Fibroblast of villous mesenchyme (primary cell): Measurements from ENCODE around the gene ATP8A2. TPM values are rescaled to one million over a fixed set of nuclear protein-coding genes. Genes with fewer than 3 reads are reported as not detected.

Experiments
- DNase-seq: peaks from one replicate; pipeline ENCODE4 v3.0.0-alpha.2; 2010; ENCODE audit warnings: low read depth
- H3K4me3 ChIP-seq: 2 replicates; pipeline ENCODE4 v1.5.1; 2011; ENCODE audit warnings: low read depth, mild to moderate bottlenecking, low read length
- total RNA-seq: library from RNA; depleted of rRNA; stranded (reverse); fragments of >200 nt; gene quantifications from 2 replicates; pipeline ENCODE4 v1.2.3, GENCODE V29; 2012
- TF ChIP-seq, protein P1 (sequence below): IDR thresholded peaks from 2 replicates; pipeline ENCODE4 v1.5.1; 2012; ENCODE audit warnings: low read depth, mild to moderate bottlenecking, low read length; ENCODE audit not compliant: insufficient read depth

The ATP8A2 gene
- total RNA-seq, 1 donor, result under 0.01 TPM

DNA sequence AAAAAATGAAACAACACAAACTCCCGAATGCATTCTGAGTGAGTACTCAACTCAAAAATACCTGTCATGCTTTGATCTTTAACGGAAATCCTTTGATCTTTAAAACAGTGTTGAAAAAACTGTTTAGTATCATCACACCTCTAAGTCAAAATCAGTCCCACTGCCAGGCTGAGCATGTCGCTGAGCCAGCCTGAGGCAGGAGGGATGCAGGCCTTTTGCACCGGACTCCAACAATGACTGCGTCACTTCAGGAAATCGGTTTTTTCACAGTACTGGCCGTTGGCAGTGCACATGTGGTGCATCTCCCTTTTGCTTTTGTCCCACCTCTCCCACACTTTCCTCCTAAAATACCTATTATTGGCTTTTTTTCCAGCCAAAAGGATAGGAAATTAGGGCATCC lies 601.8 kb downstream of the ATP8A2 start:
- no peak for DNase-seq

DNA sequence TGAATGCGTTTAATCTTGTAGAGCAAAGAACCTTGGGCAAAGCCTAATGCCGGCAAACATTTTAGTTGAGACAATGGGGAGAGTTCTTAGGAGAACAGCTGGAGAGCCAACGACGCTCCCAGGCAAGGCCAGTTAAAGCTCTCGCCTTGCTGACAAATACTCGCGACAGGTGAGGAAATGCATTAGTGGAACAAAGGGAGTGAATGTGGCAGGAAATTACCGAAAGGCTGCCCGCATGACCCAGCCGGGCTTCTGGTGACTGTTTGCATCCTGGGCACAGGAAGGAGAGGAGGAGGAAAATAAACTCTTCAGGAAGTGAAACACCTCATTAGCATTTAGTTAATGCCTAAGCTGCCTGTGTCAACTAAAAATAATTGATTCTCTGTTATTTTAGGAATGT lies 605.4 kb downstream of the ATP8A2 start:
- no peak for DNase-seq
- no peak overlapping the region for H3K4me3 ChIP-seq
- TF ChIP-seq, protein P1, sequence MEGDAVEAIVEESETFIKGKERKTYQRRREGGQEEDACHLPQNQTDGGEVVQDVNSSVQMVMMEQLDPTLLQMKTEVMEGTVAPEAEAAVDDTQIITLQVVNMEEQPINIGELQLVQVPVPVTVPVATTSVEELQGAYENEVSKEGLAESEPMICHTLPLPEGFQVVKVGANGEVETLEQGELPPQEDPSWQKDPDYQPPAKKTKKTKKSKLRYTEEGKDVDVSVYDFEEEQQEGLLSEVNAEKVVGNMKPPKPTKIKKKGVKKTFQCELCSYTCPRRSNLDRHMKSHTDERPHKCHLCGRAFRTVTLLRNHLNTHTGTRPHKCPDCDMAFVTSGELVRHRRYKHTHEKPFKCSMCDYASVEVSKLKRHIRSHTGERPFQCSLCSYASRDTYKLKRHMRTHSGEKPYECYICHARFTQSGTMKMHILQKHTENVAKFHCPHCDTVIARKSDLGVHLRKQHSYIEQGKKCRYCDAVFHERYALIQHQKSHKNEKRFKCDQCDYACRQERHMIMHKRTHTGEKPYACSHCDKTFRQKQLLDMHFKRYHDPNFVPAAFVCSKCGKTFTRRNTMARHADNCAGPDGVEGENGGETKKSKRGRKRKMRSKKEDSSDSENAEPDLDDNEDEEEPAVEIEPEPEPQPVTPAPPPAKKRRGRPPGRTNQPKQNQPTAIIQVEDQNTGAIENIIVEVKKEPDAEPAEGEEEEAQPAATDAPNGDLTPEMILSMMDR, result no peak

More for the DNA sequence above, 601.8 kb downstream of the ATP8A2 start:
- no peak overlapping the region for H3K4me3 ChIP-seq
- TF ChIP-seq, protein P1, result no peak

DNA sequence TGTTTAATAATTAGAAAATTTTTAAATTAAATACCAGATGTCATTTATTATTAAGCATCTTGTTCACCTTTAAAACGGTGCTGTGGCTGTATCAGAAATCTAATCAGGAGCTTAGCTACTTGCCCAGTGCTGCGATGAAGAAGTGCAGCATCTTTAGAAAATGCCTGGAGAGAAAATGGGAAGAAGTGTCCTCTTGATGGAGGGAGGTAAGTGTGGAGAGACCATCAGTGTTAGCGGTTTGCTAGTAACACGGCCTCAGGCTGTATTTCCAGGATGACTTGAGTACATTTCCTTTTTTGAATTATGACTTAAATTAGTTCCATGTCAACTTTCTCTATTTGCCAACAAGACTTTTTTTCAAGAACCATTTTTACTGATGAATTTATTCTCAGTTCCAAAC lies 605.9 kb downstream of the ATP8A2 start:
- TF ChIP-seq, protein P1, result no peak
- no peak for DNase-seq
- H3K4me3 ChIP-seq, result no peak overlapping the region

DNA sequence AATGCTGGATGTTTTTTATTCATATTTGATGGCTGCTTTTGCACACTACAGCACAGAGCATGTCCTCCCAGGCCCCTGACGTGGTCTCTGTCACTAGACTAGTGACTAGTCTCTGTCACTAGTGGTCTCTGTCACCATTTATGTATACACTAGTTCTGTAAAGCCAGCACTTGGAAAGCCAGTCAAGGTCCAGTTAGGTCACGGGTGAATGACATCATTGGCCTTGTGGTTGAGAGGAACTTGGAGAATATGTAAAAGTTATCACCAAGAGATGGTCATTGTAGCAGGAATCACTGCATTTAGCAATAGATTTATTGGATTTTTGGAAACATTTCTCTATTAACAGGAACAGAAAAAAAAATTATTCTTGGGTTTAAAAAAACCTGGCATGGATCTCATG lies 607.2 kb downstream of the ATP8A2 start:
- TF ChIP-seq, protein P1, result no peak
- no peak for DNase-seq
- no peak overlapping the region for H3K4me3 ChIP-seq

DNA sequence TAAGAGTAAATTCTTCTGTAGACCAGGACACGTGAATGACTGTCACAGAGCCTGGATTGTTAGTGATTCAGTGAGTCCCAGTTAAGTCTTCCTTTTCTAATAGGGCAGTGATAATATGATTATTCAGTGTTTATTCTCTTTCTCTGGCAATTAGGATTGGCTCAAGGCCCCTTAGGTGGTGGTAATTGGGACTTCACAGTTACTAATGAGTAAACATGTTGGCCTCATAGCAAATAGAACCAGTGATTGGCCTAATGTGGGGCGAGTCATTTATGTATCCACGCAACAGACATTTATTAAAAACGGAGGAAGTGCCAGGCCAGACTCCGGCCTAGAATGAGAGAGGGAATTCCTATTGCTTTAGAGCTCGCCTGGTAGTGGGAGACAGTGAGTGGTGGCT lies 607.6 kb downstream of the ATP8A2 start:
- H3K4me3 ChIP-seq, result no peak overlapping the region
- TF ChIP-seq, protein P1, result no peak
- no peak for DNase-seq

DNA sequence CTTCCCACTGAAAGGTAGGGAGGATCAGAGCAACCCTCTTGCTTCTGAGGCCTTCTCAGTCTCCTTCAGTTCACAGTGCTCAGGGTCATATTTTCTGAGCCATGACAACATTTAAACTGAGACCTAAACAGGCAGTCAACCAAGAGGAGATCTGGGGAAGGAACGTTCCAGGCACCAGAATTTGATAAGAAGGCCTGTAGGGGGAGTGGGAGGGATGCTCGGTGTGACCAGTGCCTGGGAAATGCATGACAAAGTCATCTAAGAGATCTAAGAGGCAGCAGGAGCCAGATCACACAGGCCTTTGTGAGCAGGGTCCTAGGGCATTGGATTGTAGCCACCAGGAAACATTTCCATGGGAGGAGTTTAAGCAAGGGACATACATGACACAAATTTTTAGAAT lies 608.5 kb downstream of the ATP8A2 start:
- TF ChIP-seq, protein P1, result no peak
- H3K4me3 ChIP-seq, result no peak overlapping the region
- DNase-seq, result no peak

DNA sequence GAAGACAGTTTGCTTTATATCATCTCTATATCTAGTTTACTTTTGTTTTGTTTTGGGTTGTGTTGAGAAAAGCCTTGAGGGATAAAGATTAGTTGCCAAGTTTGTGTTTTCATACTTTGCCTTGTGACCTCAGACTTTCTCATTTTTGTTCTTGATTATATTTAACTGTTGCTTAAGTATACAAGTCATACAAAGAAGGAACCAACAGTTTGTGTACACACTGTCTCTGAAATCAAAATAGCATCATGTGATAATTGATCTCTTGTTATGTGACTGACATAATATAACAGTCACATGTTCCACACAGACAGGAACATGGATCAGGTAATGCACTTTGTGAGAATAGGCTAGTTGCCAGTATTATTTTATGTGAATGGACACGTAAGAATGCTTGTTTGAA lies 609.3 kb downstream of the ATP8A2 start:
- no peak overlapping the region for H3K4me3 ChIP-seq
- peak; percentile 17 for DNase-seq
- TF ChIP-seq, protein P1, result no peak
